H9 (cell line): ENCODE results near the gene NYAP1. TPM values are rescaled to one million over a fixed set of nuclear protein-coding genes. Genes with fewer than 3 reads are reported as not detected.
A peak's percentile ranks its signal among the peaks of the same experiment; 100 is the strongest.

Experiments
- DNase-seq: peaks from one replicate; pipeline ENCODE4 v3.0.0-alpha.2; 2017
- H2AFZ ChIP-seq: one replicate; pipeline ENCODE4 v1.6.1; 2013; ENCODE audit warnings: mild to moderate bottlenecking, low read length, control low read depth, moderate library complexity
- H2AK5ac ChIP-seq: 2 replicates; pipeline ENCODE4 v1.6.1; 2013; ENCODE audit warnings: low read length, control low read depth, mixed read lengths; ENCODE audit not compliant: insufficient read length
- H2BK120ac ChIP-seq: one replicate; pipeline ENCODE4 v1.6.1; 2013; ENCODE audit warnings: low read depth, mild to moderate bottlenecking, low read length, control low read depth, inconsistent platforms; ENCODE audit not compliant: poor library complexity, severe bottlenecking
- H2BK12ac ChIP-seq: 2 replicates; pipeline ENCODE4 v1.6.1; 2013; ENCODE audit warnings: low read length, control low read depth, mixed read lengths, low read depth; ENCODE audit not compliant: insufficient read length
- H2BK15ac ChIP-seq: 2 replicates; pipeline ENCODE4 v1.6.1; 2013; ENCODE audit warnings: low read depth, low read length, control low read depth
- H2BK20ac ChIP-seq: one replicate; pipeline ENCODE4 v1.6.1; 2013; ENCODE audit warnings: low read depth, mild to moderate bottlenecking, low read length, control low read depth, inconsistent platforms; ENCODE audit not compliant: poor library complexity, severe bottlenecking
- H2BK5ac ChIP-seq: 2 replicates; pipeline ENCODE4 v1.6.1; 2013; ENCODE audit warnings: low read length, control low read depth, mixed read lengths; ENCODE audit not compliant: insufficient read length
- H3K14ac ChIP-seq: 2 replicates; pipeline ENCODE4 v1.6.1; 2013; ENCODE audit warnings: low read length, control low read depth; ENCODE audit not compliant: insufficient read depth
- H3K18ac ChIP-seq: 2 replicates; pipeline ENCODE4 v1.6.1; 2013; ENCODE audit warnings: low read depth, mild to moderate bottlenecking, mixed read lengths, low read length, control low read depth; ENCODE audit not compliant: insufficient read length
- H3K23ac ChIP-seq: 2 replicates; pipeline ENCODE4 v1.6.1; 2013; ENCODE audit warnings: low read length, control low read depth, mixed read lengths, low read depth; ENCODE audit not compliant: insufficient read length
- H3K23me2 ChIP-seq: 2 replicates; pipeline ENCODE4 v1.6.1; 2013; ENCODE audit warnings: low read depth, mild to moderate bottlenecking, mixed read lengths, low read length, control low read depth; ENCODE audit not compliant: insufficient read length, poor library complexity, severe bottlenecking
- H3K27ac ChIP-seq: 2 replicates; pipeline ENCODE4 v1.5.1; 2013; ENCODE audit warnings: low read length, control low read depth, mixed read lengths, low read depth; ENCODE audit not compliant: insufficient read length
- H3K27me3 ChIP-seq: 2 replicates; pipeline ENCODE4 v1.6.1; 2013; ENCODE audit warnings: low read length, control low read depth, inconsistent platforms; ENCODE audit not compliant: insufficient read depth
- H3K4ac ChIP-seq: 2 replicates; pipeline ENCODE4 v1.6.1; 2013; ENCODE audit warnings: low read depth, mild to moderate bottlenecking, control low read depth, inconsistent platforms, low read length, moderate library complexity
- H3K4me1 ChIP-seq: 2 replicates; pipeline ENCODE4 v1.6.1; 2013; ENCODE audit warnings: low read length, control low read depth, inconsistent platforms; ENCODE audit not compliant: insufficient read depth
- H3K4me2 ChIP-seq: 2 replicates; pipeline ENCODE4 v1.6.1; 2013; ENCODE audit warnings: low read length, control low read depth, mixed read lengths; ENCODE audit not compliant: insufficient read length, insufficient read depth
- H3K56ac ChIP-seq: 2 replicates; pipeline ENCODE4 v1.6.1; 2013; ENCODE audit warnings: low read depth, mild to moderate bottlenecking, mixed read lengths, low read length, control low read depth; ENCODE audit not compliant: insufficient read length
- H3K79me1 ChIP-seq: 2 replicates; pipeline ENCODE4 v1.6.1; 2013; ENCODE audit warnings: low read depth, mild to moderate bottlenecking, moderate library complexity, low read length, control low read depth, inconsistent platforms; ENCODE audit not compliant: insufficient read depth, poor library complexity, severe bottlenecking
- H3K79me2 ChIP-seq: 2 replicates; pipeline ENCODE4 v1.6.1; 2013; ENCODE audit warnings: low read length, control low read depth, inconsistent platforms; ENCODE audit not compliant: insufficient read depth
- H3K9ac ChIP-seq: 2 replicates; pipeline ENCODE4 v1.6.1; 2013; ENCODE audit warnings: low read length, control low read depth, mixed read lengths; ENCODE audit not compliant: insufficient read length; ENCODE audit errors: extremely low read depth
- H3K9me3 ChIP-seq: one replicate; pipeline ENCODE4 v1.6.1; 2013; ENCODE audit warnings: low read depth, low read length, inconsistent platforms; ENCODE audit not compliant: control insufficient read depth
- H3T11ph ChIP-seq: one replicate; pipeline ENCODE4 v1.6.1; 2013; ENCODE audit warnings: mild to moderate bottlenecking, low read length, control low read depth, inconsistent platforms
- H4K20me1 ChIP-seq: one replicate; pipeline ENCODE4 v1.6.1; 2013; ENCODE audit not compliant: control insufficient read depth, insufficient read length, insufficient read depth
- H4K5ac ChIP-seq: 2 replicates; pipeline ENCODE4 v1.6.1; 2013; ENCODE audit warnings: low read depth, mild to moderate bottlenecking, mixed read lengths, low read length, control low read depth; ENCODE audit not compliant: insufficient read length
- H4K8ac ChIP-seq: replicated peaks from 2 replicates; pipeline ENCODE4 v1.6.1; 2013; ENCODE audit warnings: low read length, control low read depth, mixed read lengths, low read depth; ENCODE audit not compliant: insufficient read length
- H4K91ac ChIP-seq: 2 replicates; pipeline ENCODE4 v1.6.1; 2013; ENCODE audit warnings: low read depth, mild to moderate bottlenecking, moderate library complexity, mixed read lengths, low read length, control low read depth; ENCODE audit not compliant: insufficient read length
- H3K27ac Mint-ChIP-seq, 3 experiments: 2 replicates in 2 of 3; 3 replicates in 1 of 3; pipeline ENCODE4 v1.8.0; 2020 to 2021; ENCODE audit warnings: mixed read lengths in 3 of 3, mild to moderate bottlenecking in 1 of 3, moderate library complexity in 1 of 3
- H3K27me3 Mint-ChIP-seq: 2 replicates; pipeline ENCODE4 v1.8.0; 2021; ENCODE audit warnings: low read depth, mild to moderate bottlenecking, moderate library complexity, mixed read lengths
- H3K36me3 Mint-ChIP-seq, 3 experiments: 2 replicates in 2 of 3; 3 replicates in 1 of 3; pipeline ENCODE4 v1.8.0; 2020 to 2021; ENCODE audit warnings: low read depth in 3 of 3, mixed read lengths in 3 of 3; ENCODE audit not compliant: insufficient read depth in 1 of 3
- H3K4me1 Mint-ChIP-seq, 2 experiments: 2 replicates each; pipeline ENCODE4 v1.8.0; 2020; ENCODE audit warnings: mixed read lengths in 2 of 2
- H3K4me3 Mint-ChIP-seq, 2 experiments: 2 replicates in 1 of 2; 3 replicates in 1 of 2; pipeline ENCODE4 v1.8.0; 2020 to 2021; ENCODE audit warnings: mild to moderate bottlenecking in 2 of 2, mixed read lengths in 2 of 2, moderate library complexity in 1 of 2
- H3K9me3 Mint-ChIP-seq, 2 experiments: 2 replicates in 1 of 2; 3 replicates in 1 of 2; pipeline ENCODE4 v1.8.0; 2020; ENCODE audit warnings: mild to moderate bottlenecking in 2 of 2, mixed read lengths in 2 of 2, moderate library complexity in 1 of 2
- WGBS: extraction: QIAGEN DNeasy Blood & Tissue Kit; methylation state at CpG from one replicate; pipeline ENCODE4 v1.1.7; 2013; ENCODE audit warnings: missing lambda C conversion rate, low lambda C conversion rate, mixed read lengths; ENCODE audit not compliant: insufficient read length; ENCODE audit errors: extremely low coverage; 5-methylcytosine and 5-hydroxymethylcytosine counted together
- total RNA-seq: library from RNA; stranded (reverse); gene quantifications from 2 replicates; pipeline ENCODE4 v1.2.1, GENCODE V29; 2021
- TF ChIP-seq, protein P1 (sequence below): fragments of 200-600 bp; sonication (generic); conservative IDR thresholded peaks from 3 replicates; pipeline ENCODE4 v1.8.0; 2021; ENCODE audit warnings: antibody characterized with exemption, mild to moderate bottlenecking

Gene NYAP1
- total RNA-seq, 1 experiment from 2014 or later = 3.2 TPM

DNA sequence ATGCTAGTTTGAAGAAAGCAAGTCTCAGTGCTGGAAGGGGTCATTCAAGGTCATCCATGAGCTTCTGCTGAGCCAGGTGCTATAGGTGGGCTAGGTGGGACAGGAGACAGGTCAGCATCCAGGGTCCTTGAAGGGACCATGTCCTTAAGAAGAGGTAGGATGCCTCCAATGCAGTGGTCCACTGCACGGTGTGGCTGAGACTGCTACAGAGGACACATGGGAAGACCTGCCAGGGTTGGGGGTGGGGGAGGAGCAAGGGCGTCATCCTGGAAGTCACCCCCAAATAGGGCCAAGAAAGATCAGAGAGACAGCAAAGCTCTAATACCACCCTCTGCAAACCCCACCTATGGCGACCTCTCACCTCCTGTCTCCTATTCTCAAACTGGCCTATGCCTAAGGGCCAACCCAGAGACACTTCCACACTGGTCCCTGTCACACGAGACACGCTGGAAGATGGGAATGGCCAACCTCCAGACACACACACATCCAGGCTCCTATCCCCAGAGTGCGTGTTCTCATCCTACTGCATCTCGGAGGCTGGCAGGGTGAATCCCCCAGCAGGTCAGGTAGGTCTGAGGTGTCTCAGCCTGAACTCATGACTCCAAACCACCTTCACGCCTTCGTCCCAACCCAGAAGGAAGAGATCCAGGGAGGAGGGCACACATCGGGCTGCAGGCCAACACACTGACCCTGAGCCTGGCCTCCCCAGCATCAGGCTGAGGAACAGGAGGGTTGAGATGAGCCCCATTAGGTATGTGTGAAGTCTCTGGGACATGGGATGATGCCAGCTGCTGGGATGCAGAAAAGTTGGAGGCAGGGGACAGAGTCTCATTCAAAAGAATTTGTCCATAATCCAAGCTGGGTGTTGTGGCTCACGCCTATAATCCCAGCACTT is 41.8 kb upstream of the NYAP1 start:
- Histone ChIP-seq H3K9me3 (no peaks in the 10 kb centered on the region), H2BK5ac (no peak overlapping the region), H3T11ph (no peak overlapping the region), H4K5ac (no peak overlapping the region), H2AFZ (no peak overlapping the region), H4K91ac (no peak overlapping the region), H3K27me3 (no peaks in the 10 kb centered on the region), H2BK120ac (no peak overlapping the region), H3K18ac (no peak overlapping the region), H3K4me1 (no peaks in the 10 kb centered on the region), H3K23me2 (no peaks in the 10 kb centered on the region), H2BK15ac (no peak overlapping the region), H3K56ac (no peak overlapping the region), H3K79me2 (no peaks in the 10 kb centered on the region), H3K4ac (no peak overlapping the region), H3K14ac (no peak overlapping the region; the same call in 1 of the 2 replicates), H3K4me2 (no peak overlapping the region), H3K23ac (no peak overlapping the region), H4K20me1 (no peaks in the 10 kb centered on the region), H4K8ac (no peak overlapping the region), H2AK5ac (no peak overlapping the region), H3K9ac (no peak overlapping the region), H2BK20ac (no peak overlapping the region), H2BK12ac (no peak overlapping the region), H3K79me1 (no peaks in the 10 kb centered on the region), H3K27ac (no peak overlapping the region)
- H3K27me3 Mint-ChIP-seq = no peaks in the 10 kb centered on the region
- H3K4me3 Mint-ChIP-seq = no peak overlapping the region
- H3K27ac Mint-ChIP-seq = peak overlapping the region in 1 of 3 experiments; percentile 3; a peak in 1 of 7 replicates
- no CpG with 5 or more reads among the region's 11 CpGs for WGBS
- TF ChIP-seq, protein P1, sequence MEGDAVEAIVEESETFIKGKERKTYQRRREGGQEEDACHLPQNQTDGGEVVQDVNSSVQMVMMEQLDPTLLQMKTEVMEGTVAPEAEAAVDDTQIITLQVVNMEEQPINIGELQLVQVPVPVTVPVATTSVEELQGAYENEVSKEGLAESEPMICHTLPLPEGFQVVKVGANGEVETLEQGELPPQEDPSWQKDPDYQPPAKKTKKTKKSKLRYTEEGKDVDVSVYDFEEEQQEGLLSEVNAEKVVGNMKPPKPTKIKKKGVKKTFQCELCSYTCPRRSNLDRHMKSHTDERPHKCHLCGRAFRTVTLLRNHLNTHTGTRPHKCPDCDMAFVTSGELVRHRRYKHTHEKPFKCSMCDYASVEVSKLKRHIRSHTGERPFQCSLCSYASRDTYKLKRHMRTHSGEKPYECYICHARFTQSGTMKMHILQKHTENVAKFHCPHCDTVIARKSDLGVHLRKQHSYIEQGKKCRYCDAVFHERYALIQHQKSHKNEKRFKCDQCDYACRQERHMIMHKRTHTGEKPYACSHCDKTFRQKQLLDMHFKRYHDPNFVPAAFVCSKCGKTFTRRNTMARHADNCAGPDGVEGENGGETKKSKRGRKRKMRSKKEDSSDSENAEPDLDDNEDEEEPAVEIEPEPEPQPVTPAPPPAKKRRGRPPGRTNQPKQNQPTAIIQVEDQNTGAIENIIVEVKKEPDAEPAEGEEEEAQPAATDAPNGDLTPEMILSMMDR = no peak
- H3K4me1 Mint-ChIP-seq = peaks cover 6 to 9% of the 10 kb centered on the region in 2 experiments
- no peak for DNase-seq
- no peaks in the 10 kb centered on the region for H3K9me3 Mint-ChIP-seq
- H3K36me3 Mint-ChIP-seq = peaks cover 0 to 14% (median 0%) of the 10 kb centered on the region in 3 experiments; a peak in 2 of 7 replicates
